Placental epithelial cell (primary cell): ENCODE measurements around the gene PCSK6. TPM values are rescaled to one million over a fixed set of nuclear protein-coding genes. Genes with fewer than 3 reads are reported as not detected.

ENCODE experiments used
- total RNA-seq: library from RNA; depleted of rRNA; stranded (reverse); fragments of >200 nt; gene quantifications from 2 replicates; pipeline ENCODE4 v1.2.3, GENCODE V29; 2012

PCSK6 gene
- total RNA-seq, result 2.4 and 5.5 TPM in 2 replicates

GRCh38 chr15:101489599-101490407, at the start of gene PCSK6:
PCSK6 (minus strand) TSS chr15:101489707; CDS start chr15:101489670, 37 bp downstream.

GRCh38 chr15:101294731-101295606, 194.5 kb downstream of the PCSK6 start, which contains the start of gene SNRPA1:
SNRPA1 (minus strand) TSS chr15:101295248; CDS start chr15:101295178, 70 bp downstream.

GRCh38 chr15:101277038-101277822, 212.3 kb downstream of the PCSK6 start, which contains the start of gene SELENOS:
SELENOS (minus strand) TSS chr15:101277485; CDS start chr15:101277417, 68 bp downstream.

Other genes starting within 250 kb of the PCSK6 start
- 12.2 and 12.7 TPM in 2 replicates for gene CHSY1, start 237.7 kb downstream of the PCSK6 start, total RNA-seq
- 54.2 and 55.0 TPM in 2 replicates for gene SELENOS, start 212.2 kb downstream of the PCSK6 start, total RNA-seq
- 13.0 and 38.4 TPM in 2 replicates for gene SNRPA1, start 194.5 kb downstream of the PCSK6 start, total RNA-seq
- 27.1 and 31.7 TPM in 2 replicates for gene TM2D3, start 162.7 kb upstream of the PCSK6 start, total RNA-seq
- 29.1 and 33.8 TPM in 2 replicates for gene TARS3, start 234.8 kb upstream of the PCSK6 start, total RNA-seq